Kidney tubule cell (primary cell): Measurements from ENCODE around the gene HGS.

ENCODE experiments used
- DNase-seq: peaks from one replicate; pipeline ENCODE4 v3.0.0-alpha.2; 2018; ENCODE audit warnings: low spot score

The HGS gene

DNA sequence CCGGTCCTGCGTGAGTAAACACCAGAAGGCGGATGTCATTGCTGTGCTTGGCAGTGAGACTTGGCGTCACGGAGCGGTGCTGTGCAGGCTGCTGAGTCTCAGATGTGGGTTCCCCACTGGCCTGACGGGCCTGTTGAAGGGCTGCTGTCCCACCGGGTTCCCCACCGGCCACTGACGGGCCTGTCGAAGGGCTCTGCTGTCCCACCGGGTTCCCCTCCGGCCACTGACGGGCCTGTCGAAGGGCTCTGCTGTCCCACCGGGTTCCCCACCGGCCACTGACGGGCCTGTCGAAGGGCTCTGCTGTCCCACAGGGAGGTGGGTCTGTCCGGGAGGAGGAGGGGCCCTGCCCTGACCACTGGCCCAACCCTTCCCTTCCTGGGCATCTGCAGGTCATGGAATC is 2.8 kb downstream of the HGS start:
- DNase-seq: no peak

- DNase-seq: no peak
Observed at GRCh38 chr17:81687770-81688541, 4.1 kb downstream of the HGS start.

DNA sequence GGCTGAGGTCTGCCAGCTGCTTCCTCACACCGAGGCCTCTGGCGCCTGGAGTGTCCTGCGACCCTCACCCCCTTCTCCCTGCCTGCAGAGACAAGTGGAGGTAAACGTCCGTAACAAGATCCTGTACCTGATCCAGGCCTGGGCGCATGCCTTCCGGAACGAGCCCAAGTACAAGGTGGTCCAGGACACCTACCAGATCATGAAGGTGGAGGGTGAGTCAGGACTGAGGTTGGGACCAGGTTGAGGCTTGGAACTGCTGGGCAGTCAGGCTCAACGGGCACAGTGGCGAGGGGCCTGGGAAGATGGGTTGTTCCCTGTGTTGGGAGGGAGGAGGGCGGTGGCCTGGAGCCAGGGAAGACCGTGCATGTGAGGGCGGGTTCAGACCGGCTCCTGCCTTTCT is 4.8 kb downstream of the HGS start:
- DNase-seq: no peak

- no peak for DNase-seq
Observed at GRCh38 chr17:81690066-81690465, 6.3 kb downstream of the HGS start.

DNA sequence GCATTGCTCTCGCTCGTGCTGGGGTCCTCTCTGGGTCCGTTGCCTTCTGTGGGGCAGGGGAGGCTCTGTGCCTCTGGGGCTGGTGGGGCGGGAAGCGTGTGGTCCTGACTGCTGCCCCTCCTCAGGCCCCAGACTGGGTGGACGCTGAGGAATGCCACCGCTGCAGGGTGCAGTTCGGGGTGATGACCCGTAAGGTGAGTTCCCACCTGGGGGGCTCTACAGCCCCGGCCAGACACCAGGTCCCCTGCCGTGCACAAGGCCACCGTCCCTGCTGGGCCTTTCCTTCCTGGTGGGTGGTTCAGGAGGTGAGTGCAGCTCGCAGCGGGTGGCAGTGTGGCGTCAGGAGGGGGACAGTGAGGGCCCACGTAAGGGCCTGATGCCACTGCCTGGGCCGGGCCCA is 6.7 kb downstream of the HGS start:
- no peak for DNase-seq

DNA sequence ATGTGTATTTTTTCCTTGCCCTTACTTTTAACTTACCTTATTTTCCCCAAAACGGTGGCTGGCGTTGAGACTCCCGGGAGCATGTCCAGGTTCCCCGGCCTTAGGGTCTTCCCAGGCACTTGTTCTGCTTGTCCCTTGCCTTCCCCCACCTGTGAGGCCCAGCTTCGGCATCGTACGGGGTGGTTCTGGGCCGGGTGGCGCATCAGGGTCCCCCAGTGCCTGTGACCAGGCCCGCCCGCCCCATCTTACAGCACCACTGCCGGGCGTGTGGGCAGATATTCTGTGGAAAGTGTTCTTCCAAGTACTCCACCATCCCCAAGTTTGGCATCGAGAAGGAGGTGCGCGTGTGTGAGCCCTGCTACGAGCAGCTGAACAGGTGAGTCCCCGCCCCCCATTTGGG is 7.4 kb downstream of the HGS start:
- DNase-seq: no peak

- DNase-seq: no peak
Observed at GRCh38 chr17:81691608-81692007, 7.8 kb downstream of the HGS start.

GRCh38 chr17:81693509-81694210 is 9.8 kb downstream of the HGS start:
- no peak for DNase-seq

DNA sequence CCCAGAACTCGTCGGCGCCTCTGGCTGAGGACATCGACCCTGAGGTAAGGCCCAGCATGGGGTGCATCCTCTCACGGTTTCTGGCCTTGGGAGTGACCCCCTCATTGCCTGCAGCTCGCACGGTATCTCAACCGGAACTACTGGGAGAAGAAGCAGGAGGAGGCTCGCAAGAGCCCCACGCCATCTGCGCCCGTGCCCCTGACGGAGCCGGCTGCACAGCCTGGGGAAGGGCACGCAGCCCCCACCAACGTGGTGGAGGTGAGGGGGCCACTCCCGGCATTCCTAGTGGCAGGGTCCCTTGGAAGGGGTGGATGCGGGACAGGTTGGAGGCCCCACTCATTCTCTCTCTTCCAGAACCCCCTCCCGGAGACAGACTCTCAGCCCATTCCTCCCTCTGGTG is 11.0 kb downstream of the HGS start:
- DNase-seq: no peak

DNA sequence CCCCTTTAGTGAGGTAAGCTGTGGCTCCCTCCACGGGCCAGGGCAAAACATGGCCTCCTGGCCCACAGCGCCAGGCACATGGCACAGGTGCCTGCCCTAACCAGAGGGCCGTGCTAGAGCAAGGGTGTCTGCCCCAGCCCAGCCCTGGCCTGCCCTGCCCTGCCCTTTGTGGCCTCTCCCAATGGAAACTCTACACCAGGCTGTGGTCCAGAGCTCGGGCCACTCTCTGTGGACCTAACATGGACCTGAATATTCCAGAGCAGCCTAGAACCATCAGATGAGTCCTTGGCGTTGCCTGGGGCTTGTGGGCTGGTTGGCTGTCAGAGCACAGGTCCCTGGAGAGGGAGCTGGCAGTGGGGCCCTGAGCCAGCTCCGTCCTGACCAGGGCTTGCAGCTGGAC is 11.4 kb downstream of the HGS start:
- no peak for DNase-seq

DNA sequence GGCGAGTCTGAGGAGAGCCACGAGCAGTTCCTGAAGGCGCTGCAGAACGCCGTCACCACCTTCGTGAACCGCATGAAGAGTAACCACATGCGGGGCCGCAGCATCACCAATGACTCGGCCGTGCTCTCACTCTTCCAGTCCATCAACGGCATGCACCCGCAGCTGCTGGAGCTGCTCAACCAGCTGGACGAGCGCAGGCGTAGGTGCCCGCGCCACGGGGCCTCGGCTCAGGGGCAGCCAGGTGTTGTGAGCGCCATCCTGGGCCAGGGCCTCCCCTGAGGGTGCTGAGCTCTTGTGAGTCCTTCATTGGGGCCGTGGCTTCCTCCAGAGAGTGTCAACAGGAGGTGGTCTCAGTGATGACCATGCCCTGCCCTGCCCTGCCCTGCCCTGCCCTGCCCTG is 12.0 kb downstream of the HGS start:
- no peak for DNase-seq

GRCh38 chr17:81696218-81696941 is 12.6 kb downstream of the HGS start:
- DNase-seq: no peak

GRCh38 chr17:81697261-81698044 is 13.6 kb downstream of the HGS start:
- DNase-seq: no peak

DNA sequence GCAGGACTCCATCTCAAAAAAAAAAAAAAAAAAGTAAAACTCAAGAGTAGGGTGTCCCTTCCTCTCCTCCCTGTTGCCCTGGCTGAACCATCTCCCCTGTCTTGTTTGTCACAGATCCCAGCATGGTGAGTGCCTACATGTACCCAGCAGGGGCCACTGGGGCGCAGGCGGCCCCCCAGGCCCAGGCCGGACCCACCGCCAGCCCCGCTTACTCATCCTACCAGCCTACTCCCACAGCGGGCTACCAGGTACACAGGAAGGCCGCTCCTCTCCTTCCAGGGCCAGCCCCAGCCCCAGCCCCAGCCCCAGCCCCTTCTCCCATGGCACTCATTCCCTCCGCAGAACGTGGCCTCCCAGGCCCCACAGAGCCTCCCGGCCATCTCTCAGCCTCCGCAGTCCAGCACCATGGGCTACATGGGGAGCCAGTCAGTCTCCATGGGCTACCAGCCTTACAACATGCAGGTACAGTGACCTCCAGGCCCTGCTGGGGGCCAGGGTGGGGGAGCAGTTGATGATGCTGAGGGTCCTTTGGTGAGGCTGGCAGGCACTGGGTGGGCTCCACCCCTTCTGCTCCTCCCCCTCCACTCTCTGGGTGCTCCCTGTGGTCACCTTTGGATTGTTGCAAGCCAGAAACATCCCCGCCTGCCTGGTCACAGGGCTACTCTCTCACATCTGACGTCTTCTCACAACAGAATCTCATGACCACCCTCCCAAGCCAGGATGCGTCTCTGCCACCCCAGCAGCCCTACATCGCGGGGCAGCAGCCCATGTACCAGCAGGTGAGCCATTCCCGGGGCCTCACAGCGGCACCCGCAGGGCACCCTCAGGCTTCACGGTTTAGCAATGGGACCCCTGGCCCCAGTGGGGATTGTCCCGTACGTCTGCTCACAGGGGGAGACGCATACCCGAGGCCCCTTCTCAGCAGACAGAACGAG is 16.8 kb downstream of the HGS start:
- DNase-seq: no peak

DNA sequence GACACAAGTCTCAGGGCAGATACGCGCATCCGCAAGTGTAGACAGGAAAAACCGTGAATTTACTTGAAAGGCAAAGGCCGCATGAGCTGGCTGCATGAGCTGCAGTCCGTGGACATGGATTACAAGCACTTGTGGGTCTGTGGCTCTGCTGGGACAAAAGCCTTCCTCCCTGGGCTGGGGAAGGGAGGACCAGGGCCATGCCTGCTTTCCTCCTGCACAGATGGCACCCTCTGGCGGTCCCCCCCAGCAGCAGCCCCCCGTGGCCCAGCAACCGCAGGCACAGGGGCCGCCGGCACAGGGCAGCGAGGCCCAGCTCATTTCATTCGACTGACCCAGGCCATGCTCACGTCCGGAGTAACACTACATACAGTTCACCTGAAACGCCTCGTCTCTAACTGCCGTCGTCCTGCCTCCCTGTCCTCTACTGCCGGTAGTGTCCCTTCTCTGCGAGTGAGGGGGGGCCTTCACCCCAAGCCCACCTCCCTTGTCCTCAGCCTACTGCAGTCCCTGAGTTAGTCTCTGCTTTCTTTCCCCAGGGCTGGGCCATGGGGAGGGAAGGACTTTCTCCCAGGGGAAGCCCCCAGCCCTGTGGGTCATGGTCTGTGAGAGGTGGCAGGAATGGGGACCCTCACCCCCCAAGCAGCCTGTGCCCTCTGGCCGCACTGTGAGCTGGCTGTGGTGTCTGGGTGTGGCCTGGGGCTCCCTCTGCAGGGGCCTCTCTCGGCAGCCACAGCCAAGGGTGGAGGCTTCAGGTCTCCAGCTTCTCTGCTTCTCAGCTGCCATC is 17.7 kb downstream of the HGS start:
- peak; percentile 7 for DNase-seq

- peak; percentile 93 for DNase-seq
Observed at GRCh38 chr17:81702934-81703746, 19.3 kb downstream of the HGS start, which contains the start of gene MRPL12. TSS of gene MRPL12 (plus strand) at chr17:81703367. CDS start at chr17:81703502, 135 bp downstream.

GRCh38 chr17:81703747-81704654 is 20.2 kb downstream of the HGS start:
- no peak for DNase-seq

DNA sequence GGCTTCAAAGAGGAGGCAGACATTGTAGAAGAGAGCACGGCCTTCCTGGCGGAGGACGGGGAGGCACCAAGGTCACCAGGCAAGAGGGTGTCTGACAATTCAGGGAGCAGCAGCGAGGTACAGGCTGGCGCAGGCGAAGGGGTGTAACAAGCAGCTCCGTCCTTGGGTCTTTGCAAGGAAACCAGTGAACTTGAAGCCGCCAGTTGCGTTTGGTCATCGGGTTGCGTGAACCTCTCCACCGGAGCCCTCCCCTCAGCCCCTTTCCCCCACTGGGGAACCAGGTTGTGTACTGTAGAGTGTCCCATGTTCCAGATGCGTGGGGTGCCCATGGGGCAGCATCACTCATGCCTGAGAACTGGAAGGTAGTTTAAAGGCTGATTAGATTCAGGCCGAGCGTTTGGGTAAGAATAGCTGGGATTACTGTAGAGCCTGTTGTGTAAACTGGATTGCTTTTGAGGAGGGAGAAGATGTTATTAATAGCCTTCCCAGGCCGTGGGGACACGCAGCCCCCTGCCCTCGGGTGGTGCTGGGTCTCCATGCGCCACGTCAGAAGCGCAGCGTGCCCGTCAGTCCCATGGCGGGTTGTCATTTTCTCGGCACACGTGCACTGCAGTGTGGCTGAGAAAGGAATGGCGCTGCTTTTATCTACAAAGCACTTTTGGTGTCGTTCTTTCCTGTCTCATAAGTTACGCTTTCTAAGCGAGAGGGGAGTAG is 21.9 kb downstream of the HGS start:
- DNase-seq: no peak
